ENCODE results near the gene TIMM44. TPM values are rescaled to one million over a fixed set of nuclear protein-coding genes. Genes with fewer than 3 reads are reported as not detected.
A peak's percentile ranks its signal among the peaks of the same experiment; 100 is the strongest.

TIMM44 gene
- total and polyA plus RNA-seq, 2 experiments from 2014 or later, result 52.0 to 92.4 TPM

DNA sequence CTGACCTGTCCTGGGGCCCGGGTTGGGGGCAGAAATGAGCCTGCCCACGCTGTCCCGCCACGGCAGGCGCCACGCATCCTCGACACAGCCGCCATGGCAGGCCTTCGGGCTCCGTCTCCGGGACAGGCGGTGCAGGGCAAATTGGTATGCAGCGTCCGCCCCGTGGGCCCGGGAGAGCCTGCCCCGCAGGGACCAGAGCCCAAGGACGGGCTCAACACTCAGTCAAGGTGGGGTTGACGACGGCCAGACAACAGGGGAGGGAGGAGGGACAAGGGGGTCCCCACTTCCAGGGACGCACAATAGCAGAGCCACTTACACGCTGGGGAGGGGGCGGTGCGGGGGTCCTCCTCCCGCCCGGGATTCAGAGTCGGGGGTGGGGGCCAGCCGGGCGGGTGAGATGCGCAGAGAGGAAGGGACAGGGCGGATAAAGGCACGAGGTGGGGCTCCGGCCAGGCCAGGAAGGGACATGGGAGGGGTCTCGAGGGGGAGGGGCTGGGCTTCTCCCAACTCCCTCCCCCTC lies 18.8 kb downstream of the TIMM44 start:
- no peaks in the 10 kb centered on the region for H3K36me3 ChIP-seq
- H3K27me3 ChIP-seq, result no peaks in the 10 kb centered on the region
- H3K27ac ChIP-seq, result no peak overlapping the region
- H3K4me1 ChIP-seq (ENCODE audit: low read depth), result peaks cover 4% of the 10 kb centered on the region
- TF ChIP-seq, protein P1, sequence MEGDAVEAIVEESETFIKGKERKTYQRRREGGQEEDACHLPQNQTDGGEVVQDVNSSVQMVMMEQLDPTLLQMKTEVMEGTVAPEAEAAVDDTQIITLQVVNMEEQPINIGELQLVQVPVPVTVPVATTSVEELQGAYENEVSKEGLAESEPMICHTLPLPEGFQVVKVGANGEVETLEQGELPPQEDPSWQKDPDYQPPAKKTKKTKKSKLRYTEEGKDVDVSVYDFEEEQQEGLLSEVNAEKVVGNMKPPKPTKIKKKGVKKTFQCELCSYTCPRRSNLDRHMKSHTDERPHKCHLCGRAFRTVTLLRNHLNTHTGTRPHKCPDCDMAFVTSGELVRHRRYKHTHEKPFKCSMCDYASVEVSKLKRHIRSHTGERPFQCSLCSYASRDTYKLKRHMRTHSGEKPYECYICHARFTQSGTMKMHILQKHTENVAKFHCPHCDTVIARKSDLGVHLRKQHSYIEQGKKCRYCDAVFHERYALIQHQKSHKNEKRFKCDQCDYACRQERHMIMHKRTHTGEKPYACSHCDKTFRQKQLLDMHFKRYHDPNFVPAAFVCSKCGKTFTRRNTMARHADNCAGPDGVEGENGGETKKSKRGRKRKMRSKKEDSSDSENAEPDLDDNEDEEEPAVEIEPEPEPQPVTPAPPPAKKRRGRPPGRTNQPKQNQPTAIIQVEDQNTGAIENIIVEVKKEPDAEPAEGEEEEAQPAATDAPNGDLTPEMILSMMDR (IDR thresholded peaks at IDR 0.05; ENCODE audit: low read depth, low read length), result no peak
- peak overlapping the region; percentile 63 for H3K4me3 ChIP-seq
- DNase-seq (ENCODE audit: low read depth in 1 of 2, low spot score in 1 of 2), result no peak
- H3K9me3 ChIP-seq (ENCODE audit: low read depth), result no peaks in the 10 kb centered on the region

DNA sequence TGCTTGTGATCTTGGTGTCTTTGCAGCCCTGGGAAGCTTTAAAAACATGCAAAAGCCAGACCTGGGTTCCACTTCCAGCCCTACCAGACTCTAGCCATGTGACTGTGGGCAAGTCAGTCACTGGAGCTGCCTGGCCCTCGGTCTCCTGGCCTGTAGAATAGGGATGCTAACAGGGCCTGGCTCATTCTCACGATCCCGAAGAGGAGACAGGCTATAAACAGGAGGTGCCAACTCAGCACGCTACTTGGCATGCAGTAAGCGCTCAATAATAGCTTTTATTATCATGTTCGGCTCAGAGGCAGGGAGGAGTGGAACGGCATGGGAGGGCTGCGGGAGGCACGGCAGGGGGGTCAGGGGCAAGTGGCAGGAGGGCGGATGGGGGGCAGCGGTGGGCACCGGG lies 19.2 kb downstream of the TIMM44 start:
- TF ChIP-seq, protein P1 (IDR thresholded peaks at IDR 0.05; ENCODE audit: low read depth, low read length), result no peak
- DNase-seq (ENCODE audit: low read depth in 1 of 2, low spot score in 1 of 2), result no peak
- Histone ChIP-seq H3K4me3 (no peak overlapping the region), H3K9me3 (ENCODE audit: low read depth) (no peaks in the 10 kb centered on the region), H3K36me3 (no peaks in the 10 kb centered on the region), H3K4me1 (ENCODE audit: low read depth) (peaks cover 4% of the 10 kb centered on the region), H3K27me3 (no peaks in the 10 kb centered on the region), H3K27ac (no peak overlapping the region)

DNA sequence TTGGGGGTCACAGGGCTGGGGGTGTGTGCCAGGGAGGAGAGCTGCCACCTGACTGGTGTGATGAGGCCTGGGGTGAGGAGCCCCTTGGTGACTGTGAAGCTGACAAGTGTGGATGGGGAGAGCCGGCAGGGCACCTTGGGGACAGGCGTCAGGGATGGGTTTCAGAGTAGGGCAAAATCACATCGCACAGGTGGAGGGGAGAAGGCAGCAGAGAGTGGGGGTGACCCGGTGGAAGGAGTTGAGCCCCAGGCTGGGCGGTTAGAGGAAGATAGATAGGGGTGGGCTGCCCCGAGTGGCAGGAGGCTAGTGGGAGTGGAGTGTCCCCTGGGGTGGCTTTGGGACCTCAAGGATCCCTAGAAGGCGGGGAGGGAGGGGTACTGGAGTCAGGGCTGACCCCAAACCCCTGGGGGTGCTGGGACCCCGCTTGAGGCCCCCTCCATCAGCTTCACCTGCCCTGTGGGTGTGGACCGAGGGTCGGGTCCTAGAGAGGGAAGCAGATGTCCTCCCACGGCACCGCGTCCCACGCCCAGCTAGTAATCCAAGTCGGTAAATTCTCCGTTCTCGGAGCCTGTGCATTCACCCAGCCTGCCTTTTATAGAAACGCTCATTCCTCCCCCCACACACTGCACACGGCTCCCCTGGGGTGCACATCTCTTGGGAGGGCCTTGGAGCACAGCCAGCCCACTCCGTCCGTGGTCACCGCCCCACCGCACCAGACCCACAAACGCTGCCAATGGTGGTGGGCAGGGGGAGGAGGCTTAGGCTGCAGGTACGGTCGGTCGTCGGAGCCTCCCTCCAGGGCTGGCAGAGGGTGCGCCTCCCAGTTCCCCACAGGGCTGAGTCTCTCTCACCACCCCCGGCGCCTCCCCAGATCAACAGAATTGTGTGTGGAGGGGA lies 19.9 kb downstream of the TIMM44 start:
- TF ChIP-seq, protein P1 (IDR thresholded peaks at IDR 0.05; ENCODE audit: low read depth, low read length), result no peak
- peaks cover 4% of the 10 kb centered on the region for H3K4me1 ChIP-seq (ENCODE audit: low read depth)

DNA sequence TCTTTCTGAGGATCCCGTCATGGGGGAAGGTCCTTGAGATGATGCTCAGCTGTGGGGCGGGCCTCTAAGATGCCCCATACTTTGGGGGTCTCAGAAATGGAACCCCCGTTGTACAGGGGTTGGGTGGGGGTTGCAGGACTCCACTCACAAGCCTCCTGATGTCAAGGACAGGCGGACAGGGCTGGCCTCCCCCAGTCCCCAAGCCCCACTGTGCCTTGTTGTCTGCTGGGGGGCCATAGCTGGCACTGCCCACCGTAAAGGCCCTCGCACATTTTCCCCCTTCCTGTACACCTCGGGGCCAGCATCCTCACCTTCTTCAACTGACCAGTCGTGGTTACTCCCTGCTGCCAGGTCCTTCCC lies 20.6 kb downstream of the TIMM44 start:
- H3K9me3 ChIP-seq (ENCODE audit: low read depth), result no peaks in the 10 kb centered on the region
- TF ChIP-seq, protein P1 (IDR thresholded peaks at IDR 0.05; ENCODE audit: low read depth, low read length), result no peak
- no peak for DNase-seq (ENCODE audit: low read depth in 1 of 2, low spot score in 1 of 2)
- H3K4me3 ChIP-seq, result no peak overlapping the region
- H3K36me3 ChIP-seq, result no peaks in the 10 kb centered on the region
- peaks cover 4% of the 10 kb centered on the region for H3K4me1 ChIP-seq (ENCODE audit: low read depth)
- peaks cover 10% of the 10 kb centered on the region for H3K27me3 ChIP-seq
- H3K27ac ChIP-seq, result no peak overlapping the region

More for the DNA sequence above, 19.9 kb downstream of the TIMM44 start:
- DNase-seq (ENCODE audit: low read depth in 1 of 2, low spot score in 1 of 2), result no peak
- Histone ChIP-seq H3K27me3 (peaks cover 3% of the 10 kb centered on the region), H3K27ac (no peak overlapping the region), H3K4me3 (no peak overlapping the region), H3K36me3 (no peaks in the 10 kb centered on the region), H3K9me3 (ENCODE audit: low read depth) (no peaks in the 10 kb centered on the region)

DNA sequence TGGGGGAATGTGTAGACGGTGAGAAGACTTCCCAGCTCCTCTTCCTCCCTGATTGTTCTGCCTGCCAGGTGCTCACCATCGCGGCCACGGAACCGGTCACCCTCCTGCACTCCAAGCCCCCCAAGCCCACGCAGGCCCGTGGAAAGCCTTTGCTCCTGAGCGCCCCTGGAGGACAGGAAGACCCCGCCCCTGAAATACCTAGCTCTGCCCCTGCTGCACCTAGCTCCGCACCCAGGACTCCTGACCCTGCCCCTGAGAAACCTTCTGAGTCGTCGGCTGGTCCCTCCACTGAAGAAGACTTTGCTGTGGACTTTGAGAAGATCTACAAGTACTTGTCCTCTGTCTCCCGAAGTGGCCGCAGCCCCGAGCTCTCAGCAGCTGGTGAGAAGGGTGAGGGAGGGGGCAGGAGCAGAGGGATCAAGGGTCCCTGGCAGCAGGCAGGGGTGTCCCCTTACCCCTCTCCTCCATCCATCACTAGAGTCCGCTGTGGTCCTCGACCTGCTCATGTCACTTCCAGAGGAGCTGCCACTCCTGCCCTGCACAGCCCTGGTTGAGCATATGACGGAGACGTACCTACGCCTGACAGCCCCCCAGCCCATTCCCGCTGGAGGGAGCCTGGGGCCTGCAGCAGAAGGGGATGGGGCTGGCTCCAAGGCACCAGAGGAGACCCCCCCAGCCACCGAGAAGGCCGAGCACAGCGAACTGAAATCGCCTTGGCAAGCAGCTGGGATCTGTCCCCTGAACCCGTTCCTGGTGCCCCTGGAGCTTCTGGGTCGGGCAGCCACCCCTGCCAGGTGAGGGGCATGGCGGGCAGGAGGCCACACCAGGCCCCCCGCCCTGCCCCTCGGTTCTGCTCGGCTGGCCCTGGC lies 21.3 kb downstream of the TIMM44 start:
- no peak overlapping the region for H3K4me3 ChIP-seq
- H3K9me3 ChIP-seq (ENCODE audit: low read depth), result no peaks in the 10 kb centered on the region
- DNase-seq (ENCODE audit: low read depth in 1 of 2, low spot score in 1 of 2), result no peak
- no peaks in the 10 kb centered on the region for H3K36me3 ChIP-seq
- peaks cover 9% of the 10 kb centered on the region for H3K4me1 ChIP-seq (ENCODE audit: low read depth)
- TF ChIP-seq, protein P1 (IDR thresholded peaks at IDR 0.05; ENCODE audit: low read depth, low read length), result no peak
- H3K27me3 ChIP-seq, result peaks cover 16% of the 10 kb centered on the region
- no peak overlapping the region for H3K27ac ChIP-seq

All from cardiac muscle cell (in vitro differentiated cells and primary cell).